LNCAP (cell line): ENCODE data around the gene RPP14.

Source experiments
- TF ChIP-seq, protein P1 (sequence below): fragments of 450-650 bp; IDR thresholded peaks from 2 replicates; pipeline ENCODE4 v1.5.1; 2017; ENCODE audit warnings: mild to moderate bottlenecking

RPP14 gene

GRCh38 chr3:58331593-58332152 is 25.6 kb downstream of the RPP14 start:
- TF ChIP-seq, protein P1, sequence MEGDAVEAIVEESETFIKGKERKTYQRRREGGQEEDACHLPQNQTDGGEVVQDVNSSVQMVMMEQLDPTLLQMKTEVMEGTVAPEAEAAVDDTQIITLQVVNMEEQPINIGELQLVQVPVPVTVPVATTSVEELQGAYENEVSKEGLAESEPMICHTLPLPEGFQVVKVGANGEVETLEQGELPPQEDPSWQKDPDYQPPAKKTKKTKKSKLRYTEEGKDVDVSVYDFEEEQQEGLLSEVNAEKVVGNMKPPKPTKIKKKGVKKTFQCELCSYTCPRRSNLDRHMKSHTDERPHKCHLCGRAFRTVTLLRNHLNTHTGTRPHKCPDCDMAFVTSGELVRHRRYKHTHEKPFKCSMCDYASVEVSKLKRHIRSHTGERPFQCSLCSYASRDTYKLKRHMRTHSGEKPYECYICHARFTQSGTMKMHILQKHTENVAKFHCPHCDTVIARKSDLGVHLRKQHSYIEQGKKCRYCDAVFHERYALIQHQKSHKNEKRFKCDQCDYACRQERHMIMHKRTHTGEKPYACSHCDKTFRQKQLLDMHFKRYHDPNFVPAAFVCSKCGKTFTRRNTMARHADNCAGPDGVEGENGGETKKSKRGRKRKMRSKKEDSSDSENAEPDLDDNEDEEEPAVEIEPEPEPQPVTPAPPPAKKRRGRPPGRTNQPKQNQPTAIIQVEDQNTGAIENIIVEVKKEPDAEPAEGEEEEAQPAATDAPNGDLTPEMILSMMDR = no peak

DNA sequence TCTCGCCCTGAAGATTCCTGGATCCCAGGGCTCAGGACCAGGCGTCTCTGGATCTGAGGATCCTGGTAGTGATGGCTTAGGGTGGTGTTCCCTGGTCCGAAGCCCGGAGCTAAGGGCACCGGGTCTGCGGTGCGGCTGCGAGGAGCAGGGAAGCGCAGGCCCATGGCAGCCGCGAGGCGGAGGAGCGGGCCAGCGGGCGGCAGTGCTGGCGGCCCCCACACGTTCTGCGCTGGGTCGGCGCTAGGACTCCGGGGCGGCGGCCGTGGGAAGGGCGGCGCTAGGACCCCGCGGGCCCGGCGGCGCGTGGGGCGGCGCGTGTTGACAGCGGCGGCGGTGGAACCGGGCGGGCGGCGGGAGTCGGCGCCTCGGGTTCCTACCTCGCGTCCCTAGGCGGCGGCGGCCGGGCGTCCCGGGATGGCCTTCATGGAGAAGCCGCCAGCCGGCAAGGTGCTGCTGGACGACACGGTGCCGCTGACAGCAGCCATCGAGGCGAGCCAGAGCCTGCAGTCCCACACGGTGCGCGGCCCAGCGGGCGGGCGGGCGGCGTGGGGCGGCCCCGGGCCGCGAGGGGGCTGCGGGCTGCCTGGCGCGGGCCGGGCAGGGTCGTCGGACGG is 26.6 kb downstream of the RPP14 start, which contains the start of gene PXK:
TSS of gene PXK (plus strand) at position 318 of the 614 bp plus-strand sequence. CDS start at position 415, 97 bp downstream.
- TF ChIP-seq, protein P1 = no peak

- TF ChIP-seq, protein P1 = peak; percentile 36; the same call in 1 of the 2 replicates
Observed at GRCh38 chr3:58333206-58334012, 27.4 kb downstream of the RPP14 start.

GRCh38 chr3:58334013-58334321 is 27.9 kb downstream of the RPP14 start:
- TF ChIP-seq, protein P1 = no peak

- TF ChIP-seq, protein P1 = no peak
Observed at GRCh38 chr3:58334506-58334884, 28.4 kb downstream of the RPP14 start.

DNA sequence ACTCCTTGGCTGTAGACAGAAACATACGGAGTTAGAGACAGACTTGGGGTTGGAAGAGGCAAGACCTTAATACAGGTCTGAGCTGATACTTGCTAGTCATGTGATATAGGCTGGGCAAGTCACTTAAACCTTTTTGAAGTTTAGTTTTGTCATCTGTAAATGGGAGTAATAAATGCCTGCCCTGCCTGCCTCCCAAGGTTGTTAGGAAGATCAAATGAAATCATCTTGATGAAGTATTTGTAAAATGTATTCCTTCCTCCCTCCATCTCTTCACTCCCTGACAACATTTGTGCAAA is 29.6 kb downstream of the RPP14 start:
- TF ChIP-seq, protein P1 = no peak

- TF ChIP-seq, protein P1 = no peak
Observed at GRCh38 chr3:58336135-58336882, 30.3 kb downstream of the RPP14 start.
